Heart left ventricle (tissue), 13 donors: ENCODE measurements around the gene ZDHHC11.
"Not testable (repeated sequence)": the region's sequence is repeated elsewhere in the genome, so short reads cannot be mapped to it uniquely, and the experiment has no call there.

ENCODE experiments used
- CTCF ChIP-seq, 12 donors: fragments of 200-600 bp; sonication (generic) in 4 of 12; IDR thresholded peaks; one replicate each; pipeline versions ENCODE4 v1.5.0 to v1.8.0; 2018 to 2022; ENCODE audit warnings: antibody characterized with exemption in 12 of 12, mild to moderate bottlenecking in 5 of 12
- POLR2A ChIP-seq, 2 donors: fragments of 450-650 bp; IDR thresholded peaks; one replicate each; pipeline ENCODE4 v1.6.1; 2017; ENCODE audit warnings: antibody characterized with exemption in 2 of 2, mild to moderate bottlenecking in 2 of 2, moderate library complexity in 2 of 2
- donor health status: ischemic (EF 13 %, LVEDD 7.1; RV severe dilation, severe dysfunction).
- donor health status: DM: no; HTN: yes; CAD: no.
- donor health status: DM: no; HTN: no; CAD: no.
- donor health status: ischemic (EF 25% LVEDD 6.9; RV normal size, moderate dysfunction).
- donor health status: ischemic (EF 25% LVEDD 5.7; RV mildly dilated, moderate dysfunction).
- donor health status: ischemic (EF 35%, LVEDD 5.7; RV mildly dilated, moderate dysfunction).
- donor health status: nonischemic (EF 11% LVEDD 7.7; RV severe dilation, severe dysfunction).
- donor health status: DM: yes; HTN: yes; CAD: no.
- donor health status: PGD.
- donor health status: ischemic (EF 29% LVEDD 5.4; RV normal size, mild dysfunction).
- donor health status: nonischemic (EF 23%, LVEDD 6.1; RV moderate dilation, normal function).

GRCh38 chr5:845676-846601, 4.8 kb downstream of the ZDHHC11 start:
- not testable (repeated sequence) for TF ChIP-seq CTCF, POLR2A (IDR thresholded peaks at IDR 0.05)
